GM21576 (cell line): ENCODE data around the gene SPTBN4.
A peak's percentile ranks its signal among the peaks of the same experiment; 100 is the strongest.
"Not testable (repeated sequence)": the region's sequence is repeated elsewhere in the genome, so short reads cannot be mapped to it uniquely, and the experiment has no call there.

Experiments
- ATAC-seq: cut with Tn5 transposase; IDR thresholded peaks from one replicate; pipeline ENCODE4 v1.9.1; 2021; ENCODE audit warnings: mild to moderate bottlenecking, moderate library complexity; ENCODE audit not compliant: unreplicated experiment

The SPTBN4 gene

GRCh38 chr19:40613690-40614621, 147.2 kb downstream of the SPTBN4 start:
- ATAC-seq = peak; percentile 44

- no peak for ATAC-seq
These were observed 148.0 kb downstream of the SPTBN4 start for GRCh38 chr19:40614622-40615411.

GRCh38 chr19:40616178-40616577, 149.4 kb downstream of the SPTBN4 start:
- no peak for ATAC-seq

- no peak for ATAC-seq
These were observed 150.1 kb downstream of the SPTBN4 start for GRCh38 chr19:40616941-40617340.

GRCh38 chr19:40617961-40618360, 151.2 kb downstream of the SPTBN4 start:
- ATAC-seq = no peak

- ATAC-seq = no peak
These were observed 152.7 kb downstream of the SPTBN4 start for GRCh38 chr19:40619333-40620160.

GRCh38 chr19:40620161-40620485, 153.3 kb downstream of the SPTBN4 start:
- ATAC-seq = no peak

GRCh38 chr19:40621283-40621682, 154.5 kb downstream of the SPTBN4 start:
- ATAC-seq = no peak

- ATAC-seq = no peak
These were observed 155.4 kb downstream of the SPTBN4 start for GRCh38 chr19:40621966-40622772.

- no peak for ATAC-seq
These were observed 155.9 kb downstream of the SPTBN4 start for GRCh38 chr19:40622773-40623075.

GRCh38 chr19:40623403-40624251, 156.8 kb downstream of the SPTBN4 start:
- no peak for ATAC-seq

GRCh38 chr19:40624369-40625153, 157.8 kb downstream of the SPTBN4 start:
- ATAC-seq = not testable (repeated sequence)

GRCh38 chr19:40625406-40626120, 158.8 kb downstream of the SPTBN4 start:
- ATAC-seq = no peak
